Measurements from ENCODE around the gene HTR4.
"Not testable (repeated sequence)": the region's sequence is repeated elsewhere in the genome, so short reads cannot be mapped to it uniquely, and the experiment has no call there.

Gene HTR4

GRCh38 chr5:148653836-148654781 is at the start of gene HTR4:
Gene HTR4 (minus strand): TSS chr5:148654527. CDS start chr5:148637014, 17,513 bp downstream.
- FAIRE-seq = no peak

- FAIRE-seq = no peak
These were observed 47.8 kb upstream of the HTR4 start for GRCh38 chr5:148702019-148702596.

- FAIRE-seq = no peak
These were observed 44.7 kb upstream of the HTR4 start for GRCh38 chr5:148699028-148699427.

GRCh38 chr5:148697809-148698196 is 43.5 kb upstream of the HTR4 start:
- no peak for FAIRE-seq

- FAIRE-seq = no peak
These were observed 43.0 kb upstream of the HTR4 start for GRCh38 chr5:148697180-148697808.

GRCh38 chr5:148696187-148697036 is 42.1 kb upstream of the HTR4 start:
- no peak for FAIRE-seq

- FAIRE-seq = no peak
These were observed 36.6 kb upstream of the HTR4 start for GRCh38 chr5:148690945-148691344.

- no peak for FAIRE-seq
These were observed 34.5 kb upstream of the HTR4 start for GRCh38 chr5:148688787-148689186.

- no peak for FAIRE-seq
These were observed 33.5 kb upstream of the HTR4 start for GRCh38 chr5:148687871-148688270.

- no peak for FAIRE-seq
These were observed 33.1 kb upstream of the HTR4 start for GRCh38 chr5:148687427-148687826.

- no peak for FAIRE-seq
These were observed 32.3 kb upstream of the HTR4 start for GRCh38 chr5:148686660-148687059.

GRCh38 chr5:148685520-148686134 is 31.3 kb upstream of the HTR4 start:
- no peak for FAIRE-seq

GRCh38 chr5:148684528-148684927 is 30.2 kb upstream of the HTR4 start:
- FAIRE-seq = no peak

- no peak for FAIRE-seq
These were observed 29.3 kb upstream of the HTR4 start for GRCh38 chr5:148683651-148684050.

GRCh38 chr5:148682058-148683026 is 28.0 kb upstream of the HTR4 start:
- FAIRE-seq = no peak

GRCh38 chr5:148681157-148682057 is 27.1 kb upstream of the HTR4 start:
- FAIRE-seq = no peak

- FAIRE-seq = not testable (repeated sequence)
These were observed 19.4 kb upstream of the HTR4 start for GRCh38 chr5:148673704-148674103.

GRCh38 chr5:148666353-148666752 is 12.0 kb upstream of the HTR4 start:
- no peak for FAIRE-seq

GRCh38 chr5:148665431-148665830 is 11.1 kb upstream of the HTR4 start:
- FAIRE-seq = no peak

GRCh38 chr5:148663509-148663908 is 9.2 kb upstream of the HTR4 start:
- FAIRE-seq = no peak
